IPS-18a (cell line): ENCODE measurements around the gene RNASE7.

Source experiments
- H3K27ac ChIP-seq: one replicate; pipeline ENCODE4 v1.5.1; 2013; ENCODE audit warnings: low read length
- H3K27me3 ChIP-seq: one replicate; pipeline ENCODE4 v1.6.1; 2013; ENCODE audit warnings: mild to moderate bottlenecking, low read length; ENCODE audit not compliant: control insufficient read depth, insufficient read depth
- H3K36me3 ChIP-seq: one replicate; pipeline ENCODE4 v1.6.1; 2013; ENCODE audit warnings: low read depth, low read length; ENCODE audit not compliant: control insufficient read depth
- H3K4me1 ChIP-seq: one replicate; pipeline ENCODE4 v1.6.1; 2013; ENCODE audit warnings: low read depth, low read length; ENCODE audit not compliant: control insufficient read depth
- H3K4me3 ChIP-seq: one replicate; pipeline ENCODE4 v1.5.1; 2013; ENCODE audit warnings: low read length
- H3K9ac ChIP-seq: one replicate; pipeline ENCODE4 v1.6.1; 2013; ENCODE audit warnings: mild to moderate bottlenecking, low read length, moderate library complexity
- H3K9me3 ChIP-seq: one replicate; pipeline ENCODE4 v1.6.1; 2013; ENCODE audit warnings: low read depth, low read length; ENCODE audit not compliant: control insufficient read depth

RNASE7 gene

GRCh38 chr14:21086908-21087293 lies 44.7 kb downstream of the RNASE7 start:
- H3K27ac ChIP-seq, result peak overlapping the region; percentile 9
- H3K4me3 ChIP-seq, result no peak overlapping the region
- no peaks in the 10 kb centered on the region for H3K27me3 ChIP-seq
- peak overlapping the region; percentile 21 for H3K9ac ChIP-seq
- no peaks in the 10 kb centered on the region for H3K9me3 ChIP-seq
- H3K4me1 ChIP-seq, result peaks cover 4% of the 10 kb centered on the region
- peaks cover 81% of the 10 kb centered on the region for H3K36me3 ChIP-seq

- H3K9ac ChIP-seq, result peak overlapping the region; percentile 41
- H3K4me3 ChIP-seq, result no peak overlapping the region
- peak overlapping the region; percentile 57 for H3K27ac ChIP-seq
- H3K36me3 ChIP-seq, result peaks cover 75% of the 10 kb centered on the region
- peaks cover 4% of the 10 kb centered on the region for H3K4me1 ChIP-seq
- H3K27me3 ChIP-seq, result no peaks in the 10 kb centered on the region
- no peaks in the 10 kb centered on the region for H3K9me3 ChIP-seq
Measured at GRCh38 chr14:21087294-21088091, 45.3 kb downstream of the RNASE7 start.

GRCh38 chr14:21088687-21089086 lies 46.5 kb downstream of the RNASE7 start:
- H3K27me3 ChIP-seq, result no peaks in the 10 kb centered on the region
- H3K36me3 ChIP-seq, result peaks cover 70% of the 10 kb centered on the region
- no peak overlapping the region for H3K4me3 ChIP-seq
- H3K9me3 ChIP-seq, result no peaks in the 10 kb centered on the region
- no peak overlapping the region for H3K27ac ChIP-seq
- H3K4me1 ChIP-seq, result peaks cover 16% of the 10 kb centered on the region
- H3K9ac ChIP-seq, result no peak overlapping the region

DNA sequence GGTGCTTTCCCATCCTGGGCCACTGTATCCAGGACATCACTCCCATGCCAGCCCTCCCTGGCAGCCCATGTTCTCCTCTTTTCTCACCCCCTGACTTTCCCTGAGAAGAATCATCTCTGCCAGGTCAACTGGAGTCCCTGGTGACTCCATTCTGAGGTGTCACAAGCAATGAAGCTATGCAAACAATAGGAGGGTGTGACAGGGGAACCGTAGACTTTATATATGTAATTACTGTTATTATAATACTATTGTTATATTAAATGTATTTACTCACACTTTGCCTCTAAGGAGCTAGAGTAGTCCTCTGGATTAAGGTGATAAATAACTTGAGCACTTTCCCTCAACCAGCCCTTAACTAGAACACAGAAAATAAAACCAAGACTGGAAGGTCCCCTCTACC lies 47.1 kb downstream of the RNASE7 start:
- peaks cover 18% of the 10 kb centered on the region for H3K4me1 ChIP-seq
- H3K9ac ChIP-seq, result no peak overlapping the region
- no peaks in the 10 kb centered on the region for H3K27me3 ChIP-seq
- no peaks in the 10 kb centered on the region for H3K9me3 ChIP-seq
- no peak overlapping the region for H3K4me3 ChIP-seq
- H3K27ac ChIP-seq, result peak overlapping the region; percentile 17
- peaks cover 65% of the 10 kb centered on the region for H3K36me3 ChIP-seq

DNA sequence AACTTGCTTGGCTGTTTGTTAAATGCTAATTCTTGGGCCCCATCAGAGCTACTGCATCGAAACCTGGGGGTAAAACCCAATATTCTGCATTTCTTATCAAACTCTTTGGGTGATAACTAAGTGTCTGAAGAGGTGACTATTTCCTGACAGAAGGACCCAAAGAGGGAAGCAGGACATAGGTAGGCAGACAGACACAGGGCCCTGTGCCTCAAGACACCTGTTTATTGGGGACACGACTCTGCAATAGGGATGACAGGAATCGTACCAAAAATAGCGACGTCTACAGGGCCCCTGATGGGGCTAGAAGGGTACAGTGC lies 47.7 kb downstream of the RNASE7 start:
- H3K9ac ChIP-seq, result no peak overlapping the region
- no peaks in the 10 kb centered on the region for H3K9me3 ChIP-seq
- H3K4me1 ChIP-seq, result peaks cover 20% of the 10 kb centered on the region
- no peak overlapping the region for H3K4me3 ChIP-seq
- no peaks in the 10 kb centered on the region for H3K27me3 ChIP-seq
- peaks cover 59% of the 10 kb centered on the region for H3K36me3 ChIP-seq
- no peak overlapping the region for H3K27ac ChIP-seq

DNA sequence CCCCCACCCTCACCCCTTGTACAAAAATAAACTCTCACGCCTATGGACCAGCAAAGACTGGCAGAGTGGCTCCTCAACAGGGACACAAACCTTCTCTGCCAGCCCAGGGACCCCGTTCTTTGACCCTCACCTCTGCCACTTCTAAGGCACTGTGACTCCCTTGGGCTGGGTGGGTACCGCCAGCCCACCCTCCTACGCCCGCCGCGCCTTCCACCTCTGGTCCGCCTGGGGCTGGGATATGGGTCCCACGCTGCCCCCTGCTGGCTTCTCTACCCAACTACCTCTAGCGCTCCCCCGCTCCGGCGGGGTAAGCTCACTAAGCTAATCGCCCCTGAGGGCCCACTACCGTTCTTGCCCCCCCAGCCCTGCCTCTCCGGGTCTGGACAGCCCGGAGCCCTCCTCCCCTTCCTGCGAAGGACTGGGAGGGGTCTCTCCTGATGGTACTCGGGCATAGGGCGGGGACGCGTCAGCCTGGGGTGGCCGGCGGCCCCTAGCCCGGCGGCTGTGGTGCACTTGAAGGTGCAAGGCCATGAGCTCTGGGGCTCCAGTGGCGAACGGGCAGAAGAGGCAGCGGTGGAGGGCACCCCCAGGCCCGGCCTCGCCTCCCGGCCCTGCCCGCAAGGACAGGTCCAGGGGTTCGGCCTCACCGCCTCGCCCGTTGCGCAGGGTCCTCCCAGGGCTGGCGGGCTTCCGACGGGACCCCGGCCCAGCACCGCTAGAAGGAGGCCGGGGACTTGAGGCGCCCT lies 48.2 kb downstream of the RNASE7 start:
- H3K9me3 ChIP-seq, result no peaks in the 10 kb centered on the region
- H3K27me3 ChIP-seq, result no peaks in the 10 kb centered on the region
- no peak overlapping the region for H3K4me3 ChIP-seq
- no peak overlapping the region for H3K27ac ChIP-seq
- H3K9ac ChIP-seq, result no peak overlapping the region
- H3K36me3 ChIP-seq, result peaks cover 54% of the 10 kb centered on the region
- H3K4me1 ChIP-seq, result peaks cover 25% of the 10 kb centered on the region

DNA sequence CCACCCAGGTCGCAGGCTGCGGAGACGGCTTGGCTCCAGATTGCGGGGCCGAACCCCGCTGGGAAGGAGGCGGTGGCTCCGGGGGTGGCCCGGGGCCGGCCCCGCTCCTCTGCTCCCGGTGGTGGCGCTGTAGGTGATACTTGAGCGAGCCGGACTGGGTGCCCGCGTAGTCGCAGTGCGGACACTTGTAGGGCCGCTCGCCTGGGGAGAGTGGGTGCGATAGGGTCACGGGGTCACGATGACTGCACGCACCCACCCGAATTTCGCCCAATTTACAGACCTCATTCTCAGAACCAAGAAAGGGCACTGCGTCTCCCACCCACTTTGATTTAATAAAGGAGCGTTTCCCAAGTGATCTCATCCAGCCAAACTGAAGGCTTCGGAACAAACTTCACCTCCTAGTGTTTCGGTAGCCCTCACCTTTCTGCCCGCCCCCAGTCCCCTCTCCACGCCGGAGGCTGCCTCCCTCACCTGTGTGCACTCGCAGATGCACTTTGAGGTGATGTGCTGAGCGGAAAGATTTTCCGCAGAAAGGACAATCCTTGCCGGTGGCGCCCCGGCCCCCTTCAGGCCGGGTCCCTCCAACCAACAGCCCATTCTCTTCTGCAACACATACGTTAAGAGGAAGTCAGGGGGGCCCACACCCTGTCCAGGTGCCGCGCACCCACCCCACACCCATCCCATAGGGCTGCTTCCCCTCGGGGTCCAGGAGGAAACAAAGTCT lies 48.9 kb downstream of the RNASE7 start:
- H3K9ac ChIP-seq, result no peak overlapping the region
- no peaks in the 10 kb centered on the region for H3K27me3 ChIP-seq
- H3K4me3 ChIP-seq, result no peak overlapping the region
- no peaks in the 10 kb centered on the region for H3K9me3 ChIP-seq
- peaks cover 46% of the 10 kb centered on the region for H3K36me3 ChIP-seq
- H3K4me1 ChIP-seq, result peaks cover 30% of the 10 kb centered on the region
- no peak overlapping the region for H3K27ac ChIP-seq

GRCh38 chr14:21091821-21092272 lies 49.7 kb downstream of the RNASE7 start:
- no peaks in the 10 kb centered on the region for H3K27me3 ChIP-seq
- H3K4me1 ChIP-seq, result peaks cover 38% of the 10 kb centered on the region
- H3K27ac ChIP-seq, result no peak overlapping the region
- H3K4me3 ChIP-seq, result no peak overlapping the region
- no peaks in the 10 kb centered on the region for H3K9me3 ChIP-seq
- peaks cover 39% of the 10 kb centered on the region for H3K36me3 ChIP-seq
- no peak overlapping the region for H3K9ac ChIP-seq

DNA sequence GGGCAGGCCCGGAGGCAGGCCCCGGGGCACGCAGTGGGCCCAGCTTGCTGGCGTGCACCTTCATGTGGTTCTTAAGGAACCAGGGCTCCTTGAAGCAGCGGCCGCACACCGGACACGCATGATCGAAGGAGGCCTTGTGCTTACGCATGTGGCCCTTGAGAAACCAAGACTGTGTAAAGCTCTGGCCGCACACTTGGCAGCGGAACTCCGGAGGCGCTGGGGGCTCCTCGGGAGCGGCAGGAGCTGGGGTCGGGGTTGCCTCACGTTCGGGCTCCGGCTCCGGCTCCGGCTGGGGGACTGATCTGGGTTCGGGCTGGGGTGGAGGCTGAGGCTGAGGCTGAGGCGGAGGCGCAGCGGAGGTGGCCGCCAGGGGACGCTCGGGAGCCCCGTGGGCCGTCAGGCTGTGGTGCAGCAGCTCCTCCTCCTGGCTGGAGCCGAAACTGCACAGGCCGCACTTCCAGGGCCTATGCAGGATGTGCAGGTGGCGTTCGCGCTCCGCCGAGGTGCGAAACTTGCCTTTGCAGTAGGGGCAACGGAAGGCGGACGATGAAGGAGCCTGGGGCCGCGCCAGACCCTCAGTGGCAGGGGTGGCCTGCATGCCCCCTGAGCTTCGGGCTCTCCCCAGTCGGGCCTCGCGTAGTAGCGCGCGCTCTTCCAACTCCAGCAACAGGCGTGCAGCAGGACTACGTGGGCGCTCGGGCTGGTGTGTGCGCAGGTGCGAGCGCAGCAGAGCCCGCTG lies 50.3 kb downstream of the RNASE7 start:
- H3K4me3 ChIP-seq, result no peak overlapping the region
- H3K27ac ChIP-seq, result no peak overlapping the region
- peaks cover 36% of the 10 kb centered on the region for H3K36me3 ChIP-seq

DNA sequence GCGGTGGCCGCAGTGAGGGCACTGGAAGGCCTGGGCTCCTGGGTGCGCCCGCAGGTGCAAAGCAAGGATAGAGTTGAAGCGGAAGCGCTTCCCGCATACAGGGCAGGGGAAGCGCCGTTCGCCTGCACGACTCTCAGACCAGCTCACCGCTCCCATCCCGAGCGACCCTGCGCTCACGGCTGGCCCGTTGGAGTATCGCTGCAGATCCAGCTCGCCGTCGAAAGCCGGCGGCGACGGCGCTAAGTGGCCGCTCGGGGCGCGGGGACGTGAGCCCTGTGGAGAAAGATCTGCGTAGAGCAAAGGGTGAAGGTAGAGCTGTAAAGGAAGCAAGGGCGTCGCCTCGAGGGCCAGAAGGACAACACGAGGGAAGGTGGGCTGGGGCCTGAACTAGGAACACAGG lies 50.9 kb downstream of the RNASE7 start:
- H3K9ac ChIP-seq, result peak overlapping the region; percentile 58
- H3K9me3 ChIP-seq, result no peaks in the 10 kb centered on the region
- no peaks in the 10 kb centered on the region for H3K27me3 ChIP-seq
- H3K4me3 ChIP-seq, result no peak overlapping the region
- no peak overlapping the region for H3K27ac ChIP-seq
- peaks cover 30% of the 10 kb centered on the region for H3K36me3 ChIP-seq
- peaks cover 36% of the 10 kb centered on the region for H3K4me1 ChIP-seq

More for the DNA sequence above, 50.3 kb downstream of the RNASE7 start:
- Histone ChIP-seq H3K27me3 (no peaks in the 10 kb centered on the region), H3K9ac (no peak overlapping the region), H3K4me1 (peaks cover 37% of the 10 kb centered on the region), H3K9me3 (no peaks in the 10 kb centered on the region)
